Measurements from ENCODE around the gene UMODL1.

DNA sequence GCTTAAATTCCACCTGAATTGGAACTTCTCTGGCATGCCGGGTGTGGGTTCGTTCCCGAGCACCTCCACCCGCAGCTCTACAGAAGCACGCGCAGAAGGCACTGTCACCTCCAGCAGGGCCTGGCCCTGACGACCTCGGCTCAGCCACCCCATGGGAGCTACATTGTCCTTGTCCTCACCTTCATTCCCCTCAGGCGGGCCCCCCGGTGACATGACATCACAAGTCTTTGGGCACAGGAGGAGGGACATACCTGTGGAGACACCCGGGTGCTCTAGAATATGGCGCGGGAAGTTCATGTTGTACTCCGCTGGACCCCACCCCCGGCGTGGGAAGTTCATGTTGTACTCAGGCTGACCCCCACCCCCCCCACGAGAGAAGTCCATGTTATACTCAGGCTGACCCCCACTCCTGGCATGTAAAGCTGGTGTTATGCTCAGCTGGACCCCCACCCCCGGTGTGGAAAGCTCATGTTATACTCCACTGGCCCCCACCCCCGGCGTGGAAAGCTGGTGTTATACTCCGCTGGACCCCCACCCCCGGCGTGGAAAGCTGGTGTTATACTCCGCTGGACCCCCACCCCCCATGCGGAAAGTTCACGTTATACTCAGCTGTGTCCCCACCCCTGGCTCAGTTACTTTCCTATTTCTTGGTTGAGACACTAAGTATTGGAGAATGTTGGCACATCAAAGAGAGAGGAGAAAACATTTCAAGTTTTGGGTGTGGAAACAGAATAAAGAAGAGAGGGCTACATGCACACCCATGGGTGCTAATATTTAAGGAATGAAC lies 37.6 kb downstream of the UMODL1 start:
- TF ChIP-seq, protein P1, sequence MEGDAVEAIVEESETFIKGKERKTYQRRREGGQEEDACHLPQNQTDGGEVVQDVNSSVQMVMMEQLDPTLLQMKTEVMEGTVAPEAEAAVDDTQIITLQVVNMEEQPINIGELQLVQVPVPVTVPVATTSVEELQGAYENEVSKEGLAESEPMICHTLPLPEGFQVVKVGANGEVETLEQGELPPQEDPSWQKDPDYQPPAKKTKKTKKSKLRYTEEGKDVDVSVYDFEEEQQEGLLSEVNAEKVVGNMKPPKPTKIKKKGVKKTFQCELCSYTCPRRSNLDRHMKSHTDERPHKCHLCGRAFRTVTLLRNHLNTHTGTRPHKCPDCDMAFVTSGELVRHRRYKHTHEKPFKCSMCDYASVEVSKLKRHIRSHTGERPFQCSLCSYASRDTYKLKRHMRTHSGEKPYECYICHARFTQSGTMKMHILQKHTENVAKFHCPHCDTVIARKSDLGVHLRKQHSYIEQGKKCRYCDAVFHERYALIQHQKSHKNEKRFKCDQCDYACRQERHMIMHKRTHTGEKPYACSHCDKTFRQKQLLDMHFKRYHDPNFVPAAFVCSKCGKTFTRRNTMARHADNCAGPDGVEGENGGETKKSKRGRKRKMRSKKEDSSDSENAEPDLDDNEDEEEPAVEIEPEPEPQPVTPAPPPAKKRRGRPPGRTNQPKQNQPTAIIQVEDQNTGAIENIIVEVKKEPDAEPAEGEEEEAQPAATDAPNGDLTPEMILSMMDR (IDR thresholded peaks at IDR 0.05), result no peak
- no peak for TF ChIP-seq POLR2AphosphoS5 (IDR thresholded peaks at IDR 0.05; ENCODE audit: low read depth, low read length)
